Measurements from ENCODE around the gene PTAFR. TPM values are rescaled to one million over a fixed set of nuclear protein-coding genes. Genes with fewer than 3 reads are reported as not detected.

Gene PTAFR
- total and polyA plus RNA-seq, 2 experiments from 2014 or later = 0.09 TPM; not detected in 1

DNA sequence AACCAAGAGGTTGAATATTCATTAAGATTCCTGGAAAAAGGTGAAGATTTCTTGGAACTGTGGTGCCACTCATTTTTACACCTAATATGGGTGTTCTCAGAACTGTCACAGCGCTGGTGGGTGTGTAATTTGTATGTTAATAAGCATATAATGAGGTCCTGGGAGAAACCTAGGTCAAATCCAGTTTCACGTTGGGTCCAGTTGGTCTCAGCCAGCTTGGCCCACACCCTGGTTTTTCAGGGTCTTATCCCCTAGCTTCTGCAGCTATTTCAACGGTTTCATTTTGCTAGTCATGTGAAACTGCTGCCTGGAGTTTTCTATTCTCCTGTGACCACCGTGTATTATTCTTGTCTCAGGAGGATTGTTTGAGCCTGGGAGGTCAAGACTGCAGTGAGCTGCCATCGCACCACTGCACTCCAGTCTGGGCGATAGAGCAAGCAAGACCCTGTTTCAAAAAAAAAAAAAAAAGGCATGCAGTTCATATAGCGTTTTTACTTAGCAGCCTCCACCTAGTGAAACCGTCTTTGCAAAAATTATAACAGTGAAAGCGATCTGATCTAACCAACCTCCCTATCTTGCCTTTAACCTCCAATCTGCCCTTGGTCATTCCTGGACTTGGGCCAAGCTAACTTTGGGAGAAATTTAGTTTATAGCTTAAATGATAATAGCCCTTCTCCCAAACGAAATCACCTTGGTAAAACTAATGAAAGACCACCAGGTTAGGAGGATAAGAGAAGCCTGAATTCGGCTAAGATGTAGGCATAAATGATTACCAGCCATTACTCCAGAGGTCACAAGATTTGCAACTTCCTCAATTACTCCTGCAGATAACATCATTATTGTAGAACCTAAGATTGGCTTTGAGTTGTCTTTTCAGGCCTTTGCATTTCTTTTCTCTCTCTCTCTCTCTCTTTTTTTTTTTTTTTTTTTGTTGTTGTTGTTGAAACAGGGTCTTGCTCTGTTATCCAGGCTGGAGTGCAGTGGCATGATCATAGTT, 44.0 kb downstream of the PTAFR start:
- H3K4me1 ChIP-seq (ENCODE audit: low read depth) = no peaks in the 10 kb centered on the region
- no peak overlapping the region for H3K4me3 ChIP-seq
- no peaks in the 10 kb centered on the region for H3K9me3 ChIP-seq (ENCODE audit: low read depth)
- H3K27me3 ChIP-seq = no peaks in the 10 kb centered on the region
- TF ChIP-seq, protein P1, sequence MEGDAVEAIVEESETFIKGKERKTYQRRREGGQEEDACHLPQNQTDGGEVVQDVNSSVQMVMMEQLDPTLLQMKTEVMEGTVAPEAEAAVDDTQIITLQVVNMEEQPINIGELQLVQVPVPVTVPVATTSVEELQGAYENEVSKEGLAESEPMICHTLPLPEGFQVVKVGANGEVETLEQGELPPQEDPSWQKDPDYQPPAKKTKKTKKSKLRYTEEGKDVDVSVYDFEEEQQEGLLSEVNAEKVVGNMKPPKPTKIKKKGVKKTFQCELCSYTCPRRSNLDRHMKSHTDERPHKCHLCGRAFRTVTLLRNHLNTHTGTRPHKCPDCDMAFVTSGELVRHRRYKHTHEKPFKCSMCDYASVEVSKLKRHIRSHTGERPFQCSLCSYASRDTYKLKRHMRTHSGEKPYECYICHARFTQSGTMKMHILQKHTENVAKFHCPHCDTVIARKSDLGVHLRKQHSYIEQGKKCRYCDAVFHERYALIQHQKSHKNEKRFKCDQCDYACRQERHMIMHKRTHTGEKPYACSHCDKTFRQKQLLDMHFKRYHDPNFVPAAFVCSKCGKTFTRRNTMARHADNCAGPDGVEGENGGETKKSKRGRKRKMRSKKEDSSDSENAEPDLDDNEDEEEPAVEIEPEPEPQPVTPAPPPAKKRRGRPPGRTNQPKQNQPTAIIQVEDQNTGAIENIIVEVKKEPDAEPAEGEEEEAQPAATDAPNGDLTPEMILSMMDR (IDR thresholded peaks at IDR 0.05; ENCODE audit: low read depth, low read length) = no peak
- no peak overlapping the region for H3K27ac ChIP-seq
- no peak for DNase-seq (ENCODE audit: low read depth in 1 of 2, low spot score in 1 of 2)
- H3K36me3 ChIP-seq = no peaks in the 10 kb centered on the region

DNA sequence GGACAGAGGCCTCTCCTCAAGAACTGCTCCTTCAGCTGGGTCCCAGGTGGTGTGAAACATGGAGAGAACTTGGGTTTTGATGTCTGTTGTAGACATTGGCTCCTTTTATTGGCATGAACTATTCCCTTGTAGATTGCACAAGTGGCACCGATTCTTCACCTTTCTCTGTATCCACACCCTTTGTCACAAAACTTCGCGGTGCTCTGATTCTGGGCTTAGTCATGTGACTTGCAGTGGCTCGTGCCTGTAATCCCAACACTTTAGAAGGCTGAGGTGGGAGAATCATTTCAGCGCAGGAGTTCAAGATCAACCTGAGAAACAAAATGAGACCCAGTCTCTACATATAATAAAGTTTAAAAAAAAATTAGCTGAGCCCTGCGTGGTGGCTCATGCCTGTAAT, 45.6 kb downstream of the PTAFR start:
- TF ChIP-seq, protein P1 (IDR thresholded peaks at IDR 0.05; ENCODE audit: low read depth, low read length) = no peak
- no peaks in the 10 kb centered on the region for H3K36me3 ChIP-seq
- no peaks in the 10 kb centered on the region for H3K9me3 ChIP-seq (ENCODE audit: low read depth)
- DNase-seq (ENCODE audit: low read depth in 1 of 2, low spot score in 1 of 2) = no peak
- H3K27ac ChIP-seq = no peak overlapping the region
- H3K4me3 ChIP-seq = no peak overlapping the region
- H3K27me3 ChIP-seq = no peaks in the 10 kb centered on the region
- H3K4me1 ChIP-seq (ENCODE audit: low read depth) = no peaks in the 10 kb centered on the region

GRCh38 chr1:28129150-28129549, 47.3 kb downstream of the PTAFR start:
- Histone ChIP-seq H3K4me3 (no peak overlapping the region), H3K27ac (no peak overlapping the region), H3K4me1 (ENCODE audit: low read depth) (no peaks in the 10 kb centered on the region), H3K36me3 (no peaks in the 10 kb centered on the region), H3K9me3 (ENCODE audit: low read depth) (no peaks in the 10 kb centered on the region), H3K27me3 (no peaks in the 10 kb centered on the region)
- peak in 1 of 2 donors; percentile 54 for DNase-seq (ENCODE audit: low read depth in 1 of 2, low spot score in 1 of 2)
- TF ChIP-seq, protein P1 (IDR thresholded peaks at IDR 0.05; ENCODE audit: low read depth, low read length) = no peak

DNA sequence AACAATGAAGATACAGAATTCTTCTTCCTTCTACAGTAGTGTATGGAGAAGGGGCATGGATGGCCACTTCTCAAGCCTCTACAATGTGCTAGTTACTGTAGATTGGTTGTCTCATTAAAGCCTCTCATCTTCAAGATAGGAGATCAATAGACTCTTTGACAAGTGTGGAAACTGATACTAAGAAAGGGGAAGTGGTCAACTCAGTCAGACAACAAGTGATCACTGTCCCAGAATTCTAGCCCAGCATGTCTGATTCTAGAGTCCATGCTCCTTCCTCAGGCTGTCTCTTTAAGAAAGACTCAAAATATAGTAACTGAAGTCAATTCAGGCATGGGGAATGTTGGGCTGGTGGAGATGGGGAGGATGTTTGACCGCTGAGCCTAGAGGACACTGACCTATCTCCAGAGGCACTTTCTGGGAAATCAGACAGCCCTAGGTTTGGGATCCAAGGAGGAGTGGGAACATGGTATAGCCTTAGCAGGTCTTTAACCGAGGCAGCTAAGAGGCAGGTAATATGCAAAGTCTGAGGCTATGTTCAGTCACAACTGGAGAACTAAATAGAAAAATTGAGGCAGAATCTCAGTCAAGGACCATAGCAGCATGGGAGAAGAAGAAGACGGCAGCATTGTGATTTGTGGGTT, 48.8 kb downstream of the PTAFR start:
- no peak overlapping the region for H3K4me3 ChIP-seq
- TF ChIP-seq, protein P1 (IDR thresholded peaks at IDR 0.05; ENCODE audit: low read depth, low read length) = no peak
- no peaks in the 10 kb centered on the region for H3K9me3 ChIP-seq (ENCODE audit: low read depth)
- H3K27ac ChIP-seq = no peak overlapping the region
- DNase-seq (ENCODE audit: low read depth in 1 of 2, low spot score in 1 of 2) = no peak
- no peaks in the 10 kb centered on the region for H3K36me3 ChIP-seq
- no peaks in the 10 kb centered on the region for H3K4me1 ChIP-seq (ENCODE audit: low read depth)
- no peaks in the 10 kb centered on the region for H3K27me3 ChIP-seq

GRCh38 chr1:28126783-28127490, 49.6 kb downstream of the PTAFR start:
- Histone ChIP-seq H3K9me3 (ENCODE audit: low read depth) (no peaks in the 10 kb centered on the region), H3K4me3 (no peak overlapping the region), H3K36me3 (no peaks in the 10 kb centered on the region), H3K4me1 (ENCODE audit: low read depth) (no peaks in the 10 kb centered on the region), H3K27ac (no peak overlapping the region), H3K27me3 (no peaks in the 10 kb centered on the region)
- DNase-seq (ENCODE audit: low read depth in 1 of 2, low spot score in 1 of 2) = no peak
- TF ChIP-seq, protein P1 (IDR thresholded peaks at IDR 0.05; ENCODE audit: low read depth, low read length) = no peak

Measured in cardiac muscle cell (in vitro differentiated cells and primary cell).